Retinal pigment epithelial cell (primary cell): ENCODE data around the gene UBR3.
"Not testable (repeated sequence)": the region's sequence is repeated elsewhere in the genome, so short reads cannot be mapped to it uniquely, and the experiment has no call there.

Experiments used
- DNase-seq: peaks from one replicate; pipeline ENCODE4 v3.0.0-alpha.2; 2010; ENCODE audit warnings: low read depth
- H3K4me3 ChIP-seq: 2 replicates; pipeline ENCODE4 v1.5.1; 2011; ENCODE audit warnings: mild to moderate bottlenecking, low read length, control low read depth, moderate library complexity
- TF ChIP-seq, protein P1 (sequence below): conservative IDR thresholded peaks from 2 replicates; pipeline ENCODE4 v1.5.1; 2011; ENCODE audit warnings: low read depth, low read length, control low read depth, inconsistent platforms

The UBR3 gene

DNA sequence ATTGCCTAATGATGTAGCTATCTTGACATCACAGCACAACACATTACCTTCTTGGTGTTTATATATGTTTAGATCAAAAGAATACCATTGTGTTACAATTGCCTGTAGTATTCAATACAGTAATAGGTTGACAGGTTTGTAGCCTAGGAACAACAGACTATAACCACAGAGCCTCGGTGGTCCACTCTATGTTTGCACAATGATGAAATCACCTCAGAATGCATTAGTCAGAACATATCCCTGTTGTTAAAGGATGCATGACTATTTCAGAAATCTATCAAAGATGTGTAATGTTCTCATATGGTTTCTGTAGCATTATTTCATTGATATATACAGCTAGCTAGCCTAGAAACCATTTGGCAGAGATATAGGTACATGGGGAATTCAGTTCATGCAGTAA is 11.4 kb upstream of the UBR3 start:
- DNase-seq, result no peak
- TF ChIP-seq, protein P1, sequence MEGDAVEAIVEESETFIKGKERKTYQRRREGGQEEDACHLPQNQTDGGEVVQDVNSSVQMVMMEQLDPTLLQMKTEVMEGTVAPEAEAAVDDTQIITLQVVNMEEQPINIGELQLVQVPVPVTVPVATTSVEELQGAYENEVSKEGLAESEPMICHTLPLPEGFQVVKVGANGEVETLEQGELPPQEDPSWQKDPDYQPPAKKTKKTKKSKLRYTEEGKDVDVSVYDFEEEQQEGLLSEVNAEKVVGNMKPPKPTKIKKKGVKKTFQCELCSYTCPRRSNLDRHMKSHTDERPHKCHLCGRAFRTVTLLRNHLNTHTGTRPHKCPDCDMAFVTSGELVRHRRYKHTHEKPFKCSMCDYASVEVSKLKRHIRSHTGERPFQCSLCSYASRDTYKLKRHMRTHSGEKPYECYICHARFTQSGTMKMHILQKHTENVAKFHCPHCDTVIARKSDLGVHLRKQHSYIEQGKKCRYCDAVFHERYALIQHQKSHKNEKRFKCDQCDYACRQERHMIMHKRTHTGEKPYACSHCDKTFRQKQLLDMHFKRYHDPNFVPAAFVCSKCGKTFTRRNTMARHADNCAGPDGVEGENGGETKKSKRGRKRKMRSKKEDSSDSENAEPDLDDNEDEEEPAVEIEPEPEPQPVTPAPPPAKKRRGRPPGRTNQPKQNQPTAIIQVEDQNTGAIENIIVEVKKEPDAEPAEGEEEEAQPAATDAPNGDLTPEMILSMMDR, result no peak
- H3K4me3 ChIP-seq, result no peak overlapping the region

GRCh38 chr2:169816961-169817360 is 10.3 kb upstream of the UBR3 start:
- not testable (repeated sequence) for DNase-seq, H3K4me3 ChIP-seq

GRCh38 chr2:169817369-169817768 is 9.9 kb upstream of the UBR3 start:
- not testable (repeated sequence) for H3K4me3 ChIP-seq, DNase-seq

DNA sequence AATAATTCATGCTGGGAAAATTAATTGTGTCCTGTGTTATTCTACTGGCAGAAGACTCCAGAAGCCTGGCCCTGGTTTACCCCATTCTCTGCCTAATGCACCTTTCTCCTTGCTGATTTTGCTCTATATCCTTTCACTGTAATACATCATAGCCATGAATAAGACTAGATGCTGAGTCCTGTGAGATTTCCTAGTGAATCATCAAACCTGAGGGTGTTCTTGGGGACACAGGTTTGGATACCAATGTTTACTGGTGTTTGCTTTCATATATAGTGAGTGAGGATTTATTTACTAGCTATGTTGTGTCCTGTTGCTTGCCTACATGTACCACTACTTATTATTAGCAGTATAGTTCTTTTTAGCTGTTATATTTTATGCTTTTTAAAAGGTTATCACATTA is 9.0 kb upstream of the UBR3 start:
- H3K4me3 ChIP-seq, result no peak overlapping the region
- TF ChIP-seq, protein P1, result no peak
- DNase-seq, result no peak

DNA sequence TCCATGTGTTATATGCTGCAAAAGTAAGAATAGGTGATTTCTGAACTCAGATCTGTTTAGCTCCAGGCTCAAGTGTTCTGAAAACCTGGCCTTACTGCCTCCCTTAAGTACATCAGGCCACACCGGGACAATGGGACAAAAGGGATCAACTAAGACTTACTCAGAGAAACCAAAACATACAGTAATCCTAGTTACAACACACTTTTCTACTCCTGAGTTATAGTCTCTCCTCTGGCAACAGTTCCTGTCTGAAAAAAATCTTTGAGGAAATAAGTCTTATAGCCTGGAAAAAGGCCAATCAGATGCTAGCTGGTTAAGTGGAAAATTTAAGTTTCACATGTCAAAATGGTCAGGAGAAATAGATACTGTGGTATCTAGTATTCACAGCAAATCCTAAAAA is 8.1 kb upstream of the UBR3 start:
- no peak for DNase-seq
- H3K4me3 ChIP-seq, result no peak overlapping the region
- TF ChIP-seq, protein P1, result no peak

DNA sequence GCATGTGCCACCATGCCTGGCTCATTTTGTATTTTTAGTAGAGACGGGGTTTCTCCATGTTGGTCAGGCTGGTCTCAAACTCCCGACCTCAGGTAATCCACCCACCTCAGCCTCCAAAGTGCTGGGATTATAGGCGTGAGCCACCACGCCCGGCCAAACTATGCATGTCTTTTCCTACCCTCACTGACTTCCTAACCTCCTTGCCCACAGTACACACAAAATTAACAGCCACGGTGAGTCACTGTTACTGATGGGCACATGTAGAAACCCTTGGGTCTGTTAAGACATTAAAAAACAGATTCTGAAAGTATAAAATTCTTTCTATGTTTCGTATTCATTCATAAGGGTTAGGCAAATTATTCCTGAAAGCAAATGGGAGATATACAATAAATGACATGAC is 7.2 kb upstream of the UBR3 start:
- H3K4me3 ChIP-seq, DNase-seq: not testable (repeated sequence)

GRCh38 chr2:169822036-169822435 is 5.2 kb upstream of the UBR3 start:
- TF ChIP-seq, protein P1, result no peak
- no peak overlapping the region for H3K4me3 ChIP-seq
- DNase-seq, result no peak

DNA sequence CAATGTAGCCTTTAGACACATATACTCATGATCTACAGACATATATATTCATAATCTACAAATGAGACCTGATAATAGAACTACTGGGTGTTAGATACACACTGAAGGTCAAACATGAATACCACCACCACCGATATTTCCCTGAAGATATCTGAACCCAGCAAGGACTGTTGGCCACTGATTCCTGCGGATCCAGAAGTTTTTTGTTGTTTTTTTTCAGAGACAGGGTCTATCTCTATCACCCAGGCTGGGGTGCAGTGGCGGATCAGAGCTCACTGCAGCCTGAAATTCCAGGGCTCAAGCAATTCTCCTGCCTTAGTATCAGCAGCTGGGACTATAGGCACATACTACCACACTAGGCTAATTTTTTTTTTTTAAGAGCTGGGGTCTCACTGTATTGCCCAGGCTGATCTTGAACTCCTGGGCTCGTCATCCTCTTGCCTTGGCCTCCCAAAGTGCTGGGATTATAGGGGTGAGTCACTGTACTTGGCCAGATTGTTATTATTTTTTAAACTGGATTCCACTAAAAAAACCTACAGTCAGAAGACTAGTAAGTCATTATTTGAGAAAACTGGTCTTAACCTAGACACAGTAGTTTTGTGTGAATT is 4.4 kb upstream of the UBR3 start:
- DNase-seq, result no peak
- TF ChIP-seq, protein P1, result no peak
- H3K4me3 ChIP-seq, result no peak overlapping the region

- TF ChIP-seq, protein P1, result no peak
- no peak for DNase-seq
- peak overlapping the region; percentile 69 for H3K4me3 ChIP-seq
Measured at GRCh38 chr2:169823996-169824372, 3.3 kb upstream of the UBR3 start.
